GM19467 (cell line): ENCODE measurements around the gene PGAM5.

Source experiments
- ATAC-seq: cut with Tn5 transposase; IDR thresholded peaks from one replicate; pipeline ENCODE4 v1.9.1; 2021; ENCODE audit warnings: mild to moderate bottlenecking, moderate library complexity; ENCODE audit not compliant: unreplicated experiment

Gene PGAM5

DNA sequence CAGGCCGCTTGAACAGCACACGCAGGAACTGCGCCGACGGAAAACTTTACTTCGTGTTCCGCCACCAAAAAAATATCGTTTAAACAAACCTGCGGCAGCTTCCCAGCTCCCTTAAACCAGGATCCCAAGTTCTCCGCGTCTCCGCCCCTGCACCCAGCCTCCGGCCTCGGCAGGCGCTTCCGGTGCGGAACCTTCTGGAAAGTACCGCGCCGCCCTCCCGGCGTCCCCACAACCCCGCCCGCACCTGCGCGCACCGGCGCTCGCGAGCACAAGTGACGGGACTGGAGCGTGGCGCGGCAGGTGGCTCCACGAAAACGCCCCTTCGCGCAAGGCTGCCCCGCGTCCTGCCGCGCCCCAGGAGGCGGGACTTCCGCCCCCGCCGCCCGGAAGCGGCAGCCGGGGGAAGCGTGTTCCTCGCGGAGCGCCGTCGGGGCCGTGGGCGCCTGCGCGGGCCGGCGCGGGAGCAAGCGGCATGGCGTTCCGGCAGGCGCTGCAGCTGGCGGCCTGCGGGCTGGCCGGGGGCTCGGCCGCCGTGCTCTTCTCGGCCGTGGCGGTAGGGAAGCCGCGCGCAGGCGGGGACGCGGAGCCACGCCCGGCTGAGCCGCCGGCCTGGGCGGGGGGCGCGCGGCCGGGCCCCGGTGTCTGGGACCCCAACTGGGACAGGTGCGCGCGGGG, at the start of gene PGAM5:
TSS of gene PGAM5 (plus strand) at position 438 of the 675 bp plus-strand sequence. CDS start at position 473, 35 bp downstream.
- peak; percentile 89 for ATAC-seq

DNA sequence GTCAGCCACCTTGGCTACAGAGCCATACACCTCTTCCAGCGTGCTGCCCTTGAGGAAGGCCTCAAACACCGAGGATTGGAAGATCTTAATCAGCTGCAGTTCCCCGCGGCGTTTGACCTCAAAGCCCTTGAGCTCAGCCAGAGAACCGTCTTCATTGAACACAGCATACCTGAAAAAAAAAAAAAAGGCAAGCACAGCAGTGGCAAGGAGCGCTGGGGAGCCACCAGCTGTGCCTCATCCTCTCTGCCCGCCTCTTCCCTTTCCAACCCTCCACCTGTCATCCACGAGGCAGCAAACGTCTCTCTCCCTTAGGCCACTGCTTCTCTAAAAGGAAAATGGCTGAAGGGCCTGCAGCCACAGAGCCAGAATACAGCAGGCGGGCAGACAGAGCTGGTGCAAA, 49.6 kb upstream of the PGAM5 start:
- ATAC-seq = no peak

DNA sequence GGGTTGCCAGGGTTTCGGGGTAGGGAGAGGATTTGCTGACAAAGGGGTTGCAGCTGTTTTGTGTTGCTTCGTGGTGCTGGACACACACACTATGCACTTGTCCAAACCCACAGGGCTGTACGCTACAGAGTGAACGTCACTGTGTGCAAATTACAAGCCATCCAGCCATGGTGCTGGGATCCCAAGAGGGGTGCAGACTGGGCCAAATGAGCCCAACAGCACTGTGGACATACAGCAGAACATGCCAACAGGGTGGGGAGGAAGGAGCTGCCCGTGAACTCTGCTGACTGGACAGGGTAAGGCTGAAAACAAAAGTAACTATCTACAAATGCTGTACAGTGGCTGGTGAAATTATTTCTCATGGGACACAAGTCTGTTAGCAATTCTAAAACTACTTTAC, 48.7 kb upstream of the PGAM5 start:
- ATAC-seq = no peak

DNA sequence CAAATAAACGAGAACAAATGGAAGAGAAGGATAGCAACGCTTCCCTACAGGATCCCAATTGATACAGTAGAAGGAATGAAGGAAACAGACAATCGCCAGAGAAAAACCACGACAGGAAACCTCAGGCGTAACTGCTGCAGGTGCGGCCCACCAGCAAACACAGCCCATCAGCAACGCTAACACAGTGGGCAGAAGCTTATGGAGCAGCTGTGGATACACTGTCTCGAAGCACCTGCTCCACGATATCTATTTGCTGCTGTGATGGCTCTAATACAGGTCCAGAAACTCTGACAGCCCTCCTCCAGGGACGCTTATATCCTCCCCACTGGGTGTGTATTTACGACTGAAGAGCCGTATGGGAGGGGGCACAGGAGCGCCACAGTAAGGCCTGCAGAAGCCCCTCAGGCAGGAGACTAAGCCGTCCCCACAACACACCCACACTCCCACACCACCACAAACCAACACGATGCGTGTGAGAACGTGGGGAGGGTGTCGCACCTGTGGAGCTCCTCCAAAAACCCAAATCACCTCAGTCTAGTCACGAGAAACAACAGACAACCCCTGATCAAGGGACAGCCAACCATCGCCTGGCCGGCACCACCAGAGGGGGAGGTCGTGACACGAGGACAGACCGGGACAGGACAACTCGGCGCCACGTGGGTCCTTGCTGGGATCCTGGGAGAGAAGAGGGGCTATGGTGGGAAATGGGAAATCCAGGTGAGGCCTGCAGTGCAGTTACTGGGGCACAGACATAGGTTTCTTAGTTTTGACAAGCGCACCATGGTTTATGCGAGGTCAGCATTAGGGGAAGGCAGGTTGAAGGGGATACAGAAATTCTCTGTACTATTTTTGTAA, 47.5 kb upstream of the PGAM5 start:
- ATAC-seq = no peak

DNA sequence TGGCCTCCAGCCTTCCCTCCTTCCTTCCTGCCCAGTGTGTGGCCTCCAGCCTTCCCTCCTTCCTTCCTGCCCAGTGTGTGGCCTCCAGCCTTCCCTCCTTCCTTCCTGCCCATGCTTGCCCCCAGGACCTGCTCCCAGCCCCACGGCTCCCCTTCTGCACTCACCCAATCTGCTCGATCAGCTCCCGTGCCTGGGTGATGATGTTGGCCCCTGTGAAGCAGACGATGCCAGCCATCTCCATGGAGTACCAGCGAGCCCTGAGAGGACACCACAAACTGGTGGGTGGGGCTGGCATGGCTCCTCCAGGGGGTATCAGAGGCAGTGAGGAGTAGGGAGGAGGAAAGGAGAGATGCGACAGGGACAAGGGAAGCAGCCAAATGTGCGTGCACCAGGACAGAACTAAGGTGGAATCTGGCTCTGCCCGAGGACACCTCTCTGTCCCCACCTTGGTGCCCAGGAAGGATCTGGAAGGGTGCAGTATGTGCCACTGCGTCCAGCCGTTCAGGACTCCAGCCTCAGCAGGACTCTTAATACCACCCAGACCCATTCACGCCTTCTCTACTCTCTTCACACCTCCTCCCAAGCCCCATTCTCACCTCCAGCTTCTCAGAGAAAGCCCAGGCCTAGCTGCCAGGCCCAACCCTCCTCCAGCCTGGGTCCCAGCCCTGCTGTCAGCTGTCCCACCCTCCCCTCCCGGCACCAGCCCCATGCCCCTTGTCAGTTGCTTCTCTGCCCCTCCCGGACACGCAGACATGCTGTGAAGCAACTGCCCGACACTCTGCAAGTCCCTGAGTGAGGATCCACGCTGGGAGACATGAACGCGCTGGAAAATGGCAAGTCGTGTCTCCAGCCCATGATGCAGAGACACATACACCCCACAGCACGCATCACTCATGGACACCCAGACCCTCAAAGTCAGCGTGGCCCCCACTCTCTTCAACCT, 46.2 kb upstream of the PGAM5 start:
- no peak for ATAC-seq

DNA sequence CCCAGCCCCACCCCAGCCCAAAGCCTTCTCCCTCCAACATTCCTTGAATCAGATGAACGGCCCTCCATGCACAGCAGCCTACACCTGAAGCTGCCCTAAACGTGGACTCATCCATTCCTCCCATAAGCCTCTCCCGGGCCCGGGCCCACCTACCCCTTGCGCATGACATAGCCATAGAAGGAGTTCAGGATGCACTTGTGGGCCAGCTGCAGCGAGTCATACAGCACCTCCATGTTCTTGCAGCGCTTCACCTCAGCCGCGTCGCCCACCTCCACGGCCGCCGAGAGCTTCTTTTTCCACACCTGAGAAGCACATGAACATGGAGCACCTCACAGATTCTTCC, 45.5 kb upstream of the PGAM5 start:
- ATAC-seq = no peak

DNA sequence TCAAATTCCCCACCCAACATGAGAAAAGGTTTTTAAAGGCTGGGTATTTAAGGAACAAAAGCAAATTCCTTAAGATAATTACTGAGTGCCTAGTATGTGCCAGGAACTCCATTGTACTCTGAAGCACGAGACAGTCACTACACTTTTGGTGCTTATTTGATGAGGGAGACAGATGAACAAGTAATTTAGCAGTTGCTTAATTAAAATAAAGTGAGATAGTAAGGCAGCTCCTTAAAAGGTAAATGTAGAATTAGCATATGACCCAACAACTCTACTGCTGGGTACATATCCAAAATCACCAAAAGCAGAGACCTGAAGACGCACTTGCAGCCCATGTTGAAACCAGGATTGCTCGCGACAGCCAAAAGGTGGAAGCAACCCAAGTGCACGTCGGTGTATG, 44.8 kb upstream of the PGAM5 start:
- no peak for ATAC-seq

DNA sequence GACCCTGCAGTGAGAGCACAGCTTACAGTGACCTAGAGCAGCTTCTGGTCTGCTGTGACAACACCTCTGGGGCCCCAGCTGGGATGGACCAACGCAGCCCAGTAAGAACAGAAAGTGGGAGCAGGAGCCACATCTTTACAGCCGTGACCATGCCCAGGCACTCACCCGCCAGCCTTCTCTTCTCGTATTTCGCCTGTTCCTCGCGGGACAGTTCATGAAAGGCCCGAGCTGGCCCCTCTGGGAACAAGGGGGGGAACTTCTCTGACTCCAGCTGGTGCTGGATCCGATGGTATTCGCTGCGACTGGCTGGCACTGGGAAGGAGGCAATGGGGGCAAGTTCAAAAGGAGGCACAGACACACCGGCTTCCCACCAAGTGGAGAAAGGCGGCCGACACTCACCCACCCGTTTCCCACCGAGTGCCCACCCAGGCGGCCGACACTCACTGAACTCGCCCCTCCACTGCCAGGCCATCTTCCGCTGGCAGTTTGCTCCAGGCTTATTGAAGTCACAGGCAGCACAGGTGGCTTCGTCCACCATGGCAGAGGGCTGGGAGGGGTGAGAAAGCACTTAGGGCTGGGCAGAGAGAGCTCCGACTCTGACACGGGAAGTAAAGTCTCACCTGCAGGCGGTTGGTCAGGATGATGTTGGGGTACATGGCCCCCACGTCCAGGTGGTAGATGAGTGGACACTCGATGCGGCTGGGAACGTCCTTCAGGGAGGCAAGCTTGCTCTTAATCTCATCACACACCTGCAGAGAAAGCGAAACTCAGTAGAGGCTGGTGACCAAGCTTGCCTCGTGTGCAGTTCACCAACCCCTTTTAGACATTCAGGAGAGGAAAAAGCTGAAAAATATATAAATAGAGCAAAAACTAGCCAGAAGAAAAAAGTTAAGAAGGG, 42.2 kb upstream of the PGAM5 start:
- no peak for ATAC-seq

DNA sequence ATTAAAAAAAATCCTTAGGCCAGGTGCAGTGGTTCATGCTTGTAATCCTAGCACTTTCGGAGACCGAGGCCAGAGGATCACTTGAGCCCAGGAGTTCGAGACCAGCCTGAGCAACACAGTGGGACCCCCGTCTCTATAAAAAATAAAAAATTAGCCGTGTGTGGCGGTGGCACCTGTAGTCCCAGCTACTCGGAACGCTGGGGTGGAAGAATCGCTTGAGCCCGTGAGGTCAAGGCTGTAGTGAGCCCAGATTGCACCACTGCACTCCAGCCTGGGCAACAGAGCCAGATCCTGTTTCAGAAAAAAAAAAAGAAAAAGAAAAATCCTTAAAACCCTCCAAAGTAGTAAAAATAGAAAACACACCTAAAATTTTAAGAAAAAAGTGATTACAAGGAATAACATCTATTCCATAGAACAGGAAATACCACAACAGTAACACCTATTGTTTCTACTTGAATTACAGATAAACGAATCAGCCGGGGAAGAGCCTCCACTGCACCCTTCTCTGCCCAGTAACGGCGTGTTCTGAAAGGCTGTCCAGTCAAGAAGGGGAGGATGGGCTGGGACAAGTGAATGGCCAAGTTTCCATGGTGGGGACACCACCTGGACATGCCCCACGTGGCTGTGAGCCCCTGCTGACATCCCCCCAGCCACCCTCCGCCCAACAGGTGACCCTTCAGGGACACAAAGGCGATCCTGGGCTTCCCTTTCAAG, 41.3 kb upstream of the PGAM5 start:
- no peak for ATAC-seq

DNA sequence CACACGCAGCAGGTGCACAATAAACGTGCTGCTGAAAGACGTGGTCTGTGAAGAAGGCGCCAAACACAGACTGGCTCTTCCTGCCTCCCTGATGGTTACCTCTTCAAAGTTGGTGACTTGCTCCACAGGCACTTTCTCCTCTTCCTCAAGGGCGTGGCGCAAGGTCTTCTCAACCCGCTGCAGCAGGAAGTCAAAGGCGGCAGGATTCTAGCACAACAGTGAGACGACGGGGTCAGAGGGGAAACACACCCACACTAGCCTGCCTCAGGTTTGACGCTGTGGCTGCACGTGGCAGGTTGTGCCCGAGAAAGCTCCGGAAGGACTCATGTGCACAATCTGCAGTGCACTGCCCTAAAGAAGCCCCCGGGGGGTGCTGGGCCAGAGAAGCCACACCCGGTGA, 38.5 kb upstream of the PGAM5 start:
- ATAC-seq = no peak

DNA sequence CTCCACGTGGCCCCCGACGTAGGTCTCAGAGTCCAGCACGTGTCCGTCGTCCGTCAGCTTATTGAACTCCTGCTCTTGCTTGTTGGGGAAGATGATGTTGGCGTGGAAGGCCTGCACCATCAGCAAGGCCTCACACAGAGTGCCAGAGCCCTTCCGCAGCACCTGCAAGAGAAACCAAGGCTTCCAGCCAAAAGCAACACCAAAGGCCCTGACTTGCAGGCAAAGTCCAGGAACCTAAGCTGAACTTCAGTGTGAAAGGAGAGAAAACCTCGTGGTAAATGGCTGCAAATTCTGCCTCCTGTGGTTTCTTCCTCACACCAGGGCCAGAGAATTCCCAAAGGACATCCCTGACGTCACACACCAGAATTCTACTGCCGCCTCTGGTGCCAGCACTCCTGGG, 38.0 kb upstream of the PGAM5 start:
- ATAC-seq = no peak

DNA sequence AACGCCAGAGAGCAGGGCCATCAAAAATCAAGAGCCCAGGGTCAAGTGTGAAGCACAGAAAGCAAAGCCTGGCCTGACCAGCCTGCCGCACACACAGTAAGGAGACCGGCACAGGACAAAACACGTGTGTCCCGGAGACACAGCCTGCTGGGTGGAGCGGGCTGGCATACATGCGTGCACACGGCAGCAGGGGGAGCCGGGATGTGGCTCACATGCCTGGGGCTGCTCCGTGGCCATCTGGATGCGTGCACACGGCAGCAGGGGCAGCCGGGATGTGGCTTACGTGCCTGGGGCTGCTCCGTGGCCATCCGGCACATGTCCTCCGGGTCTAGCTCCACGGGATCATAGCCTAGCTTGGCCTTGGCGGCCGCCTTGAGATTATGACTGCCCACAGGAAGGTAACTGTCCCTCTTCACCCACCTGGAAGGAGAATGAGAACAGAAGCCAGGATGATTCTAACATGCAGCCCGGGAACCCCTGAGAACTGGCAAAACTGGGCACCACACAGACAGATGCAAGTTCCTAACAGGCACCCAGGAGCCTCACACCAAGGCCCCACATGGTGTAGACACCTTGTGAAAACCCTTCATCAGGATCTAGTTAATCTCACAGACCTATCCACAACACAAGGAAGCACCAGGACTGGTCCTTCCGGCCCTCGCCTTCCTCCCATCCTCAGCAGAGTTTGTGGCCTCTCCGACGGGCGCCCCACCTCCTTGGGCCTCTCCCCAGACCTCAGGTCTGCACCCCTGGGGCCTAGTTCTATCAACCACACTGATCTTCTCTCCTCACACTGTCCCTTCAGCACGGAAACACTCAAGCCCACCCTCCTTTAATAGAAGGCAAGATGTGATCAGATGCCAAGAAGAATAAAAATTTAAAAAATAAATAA, 37.1 kb upstream of the PGAM5 start:
- ATAC-seq = no peak

DNA sequence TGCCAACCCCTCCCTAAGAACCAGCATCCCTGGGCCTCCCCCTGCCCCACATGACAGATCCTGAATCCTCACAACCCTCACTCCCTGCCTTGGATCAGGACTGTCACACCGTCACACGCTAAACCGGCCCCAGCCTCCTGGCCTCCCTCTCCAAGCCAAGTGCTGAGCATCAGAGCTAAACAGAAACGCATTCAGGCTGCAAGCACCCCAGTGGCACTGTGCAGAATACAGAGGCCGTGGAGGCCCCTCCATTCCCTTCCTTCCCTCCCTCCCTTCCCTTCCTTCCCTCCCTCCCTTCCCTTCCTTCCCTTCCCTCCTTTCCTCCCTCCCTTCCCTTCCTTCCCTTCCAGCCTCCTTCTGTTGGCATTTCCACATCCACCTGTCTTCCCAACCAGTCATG, 36.1 kb upstream of the PGAM5 start:
- ATAC-seq = no peak

DNA sequence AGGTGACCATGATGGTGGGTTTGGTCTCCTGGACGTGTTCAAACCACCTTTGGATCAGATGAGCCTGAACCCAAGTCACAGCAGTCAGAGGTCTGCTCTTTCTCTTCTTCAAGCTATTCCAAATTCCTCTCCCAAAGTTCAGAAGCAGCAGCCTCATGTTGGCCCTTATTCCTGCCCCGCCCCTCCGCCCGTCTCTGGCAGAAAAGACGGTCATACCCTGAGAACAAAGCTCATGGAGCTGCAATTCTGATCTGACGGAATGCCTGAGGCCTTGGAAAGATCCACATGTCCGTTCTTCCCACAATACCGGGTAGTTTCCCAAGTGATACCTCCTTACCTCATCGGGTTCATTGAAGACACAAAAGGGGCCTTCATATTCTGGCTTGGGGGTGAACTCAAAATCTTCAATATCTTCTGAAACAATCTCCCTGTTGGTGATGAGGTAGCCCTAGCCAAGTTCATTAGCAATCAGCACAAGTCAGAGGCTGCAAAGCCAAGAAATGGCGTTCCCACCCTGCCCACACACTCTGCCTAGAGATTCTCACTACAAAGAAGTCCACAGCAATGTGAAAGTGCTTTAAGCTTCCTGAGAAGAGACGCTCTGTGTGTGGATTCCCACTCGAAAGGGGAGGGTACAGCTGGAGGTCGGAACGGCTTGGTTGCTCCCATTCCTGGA, 34.7 kb upstream of the PGAM5 start:
- no peak for ATAC-seq

DNA sequence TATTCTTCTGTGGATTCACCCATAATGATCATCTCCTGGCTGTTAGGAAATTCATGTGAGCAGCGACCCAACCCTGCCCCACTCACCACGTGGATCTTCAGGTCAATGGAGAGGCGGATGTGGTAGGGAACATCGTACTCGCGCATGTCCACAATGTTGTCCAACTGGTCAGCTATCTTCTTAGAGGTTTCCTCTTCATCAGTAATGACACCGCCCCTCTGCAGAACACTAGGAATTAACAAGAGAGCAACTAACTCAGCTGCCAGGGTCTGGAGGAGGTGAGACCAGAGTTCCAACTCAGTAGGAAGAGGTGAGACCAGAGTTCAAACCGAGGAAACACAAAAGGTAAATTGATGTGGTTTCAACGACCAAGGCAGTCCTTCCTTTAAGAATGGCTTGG, 33.1 kb upstream of the PGAM5 start:
- no peak for ATAC-seq

DNA sequence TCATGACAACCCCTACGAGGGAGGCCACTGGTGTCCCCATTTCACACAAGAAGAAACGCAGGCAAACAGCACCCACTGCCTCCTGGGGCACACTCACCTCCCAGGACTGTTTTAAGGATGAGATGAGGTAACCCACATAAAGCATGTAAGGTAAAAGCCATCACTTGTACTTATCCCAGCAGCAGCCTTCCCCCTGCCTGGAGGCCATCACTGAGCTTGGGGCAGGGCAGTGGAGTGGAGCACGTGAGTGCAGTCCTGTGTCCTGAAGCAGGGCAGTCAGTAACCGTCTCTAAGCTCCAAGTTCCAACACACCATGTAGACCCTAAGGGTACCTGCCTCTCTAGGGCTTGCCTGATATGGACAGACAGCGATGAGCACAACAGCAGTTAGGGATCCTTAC, 25.2 kb upstream of the PGAM5 start:
- ATAC-seq = no peak

DNA sequence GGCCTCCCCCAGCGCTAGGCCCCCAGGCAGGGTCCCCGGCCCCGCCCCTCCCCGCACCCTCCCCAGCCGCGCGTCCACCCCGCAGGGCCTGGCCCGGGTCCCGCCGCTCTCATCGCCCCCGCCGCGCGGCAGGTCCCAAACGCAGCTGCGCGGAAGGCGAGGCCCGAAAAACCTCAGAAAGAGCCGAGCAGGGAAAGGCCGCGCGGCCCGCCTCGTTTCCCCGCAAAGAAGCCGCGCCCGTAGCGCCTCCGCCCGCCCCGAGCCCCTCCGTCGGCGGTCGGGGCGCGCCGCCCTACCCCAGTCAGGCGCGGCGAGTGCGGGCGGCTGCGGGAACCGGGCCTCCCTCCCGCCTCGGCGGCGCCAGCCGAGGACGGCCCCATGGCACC, 23.8 kb upstream of the PGAM5 start:
- ATAC-seq = peak; percentile 14
